Stimulated activated CD8-positive, alpha-beta memory T cell treated with anti-CD3 and anti-CD28 coated beads, Interleukin-7, amount 100 ng/mL, for 1 hour (primary cell): Measurements from ENCODE around the gene CD24.

Experiments used
- DNase-seq, 2 donors: peaks; one replicate each; pipeline ENCODE4 v3.0.0-alpha.2; 2020; ENCODE audit warnings: low read depth in 2 of 2

The CD24 gene

GRCh38 chr6:106967936-106968555 lies 6.5 kb downstream of the CD24 start:
- DNase-seq = no peak

GRCh38 chr6:106966671-106967640 lies 7.6 kb downstream of the CD24 start:
- DNase-seq = no peak

- DNase-seq = no peak
Measured at GRCh38 chr6:106966229-106966628, 8.3 kb downstream of the CD24 start.

- no peak for DNase-seq
Measured at GRCh38 chr6:106964954-106965353, 9.6 kb downstream of the CD24 start.

GRCh38 chr6:106964099-106964498 lies 10.4 kb downstream of the CD24 start:
- no peak for DNase-seq

- no peak for DNase-seq
Measured at GRCh38 chr6:106963544-106963943, 11.0 kb downstream of the CD24 start.

GRCh38 chr6:106961801-106962200 lies 12.7 kb downstream of the CD24 start:
- no peak for DNase-seq

GRCh38 chr6:106961136-106961535 lies 13.4 kb downstream of the CD24 start:
- no peak for DNase-seq

- DNase-seq = no peak
Measured at GRCh38 chr6:106959985-106960384, 14.5 kb downstream of the CD24 start.

GRCh38 chr6:106939848-106940247 lies 34.7 kb downstream of the CD24 start:
- no peak for DNase-seq

GRCh38 chr6:106939208-106939607 lies 35.3 kb downstream of the CD24 start:
- DNase-seq = no peak

GRCh38 chr6:106927531-106928398 lies 46.8 kb downstream of the CD24 start:
- DNase-seq = no peak

- DNase-seq = no peak
Measured at GRCh38 chr6:106925948-106926347, 48.6 kb downstream of the CD24 start.

- no peak for DNase-seq
Measured at GRCh38 chr6:106924694-106925523, 49.6 kb downstream of the CD24 start.

GRCh38 chr6:106922626-106923025 lies 51.9 kb downstream of the CD24 start:
- DNase-seq = no peak
